Heart left ventricle (tissue), 16 donors: ENCODE results near the gene BHLHE40. TPM values are rescaled to one million over a fixed set of nuclear protein-coding genes. Genes with fewer than 3 reads are reported as not detected.

Experiments
- ATAC-seq, 4 donors: fragments of 200-7000 bp; cut with Tn5 transposase; one replicate each; pipeline ENCODE4 v1.9.1; 2020 to 2022; ENCODE audit warnings: moderate library complexity in 4 of 4, mild to moderate bottlenecking in 3 of 4, moderate number of reproducible peaks in 1 of 4
- DNase-seq, 5 donors: peaks; one replicate each; pipeline ENCODE4 v3.0.0-alpha.2; 2020
- H3K27ac ChIP-seq, 12 donors: fragments of 200-600 bp; sonication (generic) in 4 of 12; one replicate each; pipeline versions ENCODE4 v1.5.0 to v1.8.0; 2016 to 2022; ENCODE audit warnings: mild to moderate bottlenecking in 2 of 12
- H3K27me3 ChIP-seq, 9 donors: fragments of 200-600 bp; sonication (generic) in 2 of 9; one replicate each; pipeline versions ENCODE4 v1.5.1 to v1.8.0; 2016 to 2022; ENCODE audit warnings: mild to moderate bottlenecking in 3 of 9
- H3K36me3 ChIP-seq, 9 donors: fragments of 200-600 bp; sonication (generic) in 2 of 9; one replicate each; pipeline versions ENCODE4 v1.5.0 to v1.8.0; 2018 to 2022; ENCODE audit warnings: mild to moderate bottlenecking in 2 of 9
- H3K4me1 ChIP-seq, 12 donors: fragments of 200-600 bp; sonication (generic) in 4 of 12; one replicate each; pipeline versions ENCODE4 v1.5.0 to v1.8.0; 2016 to 2022; ENCODE audit warnings: mild to moderate bottlenecking in 3 of 12
- H3K4me3 ChIP-seq, 12 donors: fragments of 200-600 bp; sonication (generic) in 4 of 12; one replicate each; pipeline versions ENCODE4 v1.5.0 to v1.8.0; 2017 to 2022; ENCODE audit warnings: mild to moderate bottlenecking in 9 of 12, moderate library complexity in 4 of 12
- H3K9me3 ChIP-seq, 12 donors: fragments of 200-600 bp; sonication (generic) in 4 of 12; one replicate each; pipeline versions ENCODE4 v1.5.0 to v1.8.0; 2016 to 2022; ENCODE audit warnings: mild to moderate bottlenecking in 1 of 12
- POLR2A ChIP-seq, 2 donors: fragments of 450-650 bp; IDR thresholded peaks; one replicate each; pipeline ENCODE4 v1.6.1; 2017; ENCODE audit warnings: antibody characterized with exemption in 2 of 2, mild to moderate bottlenecking in 2 of 2, moderate library complexity in 2 of 2
- WGBS, 4 donors: extraction: QIAGEN DNeasy Blood & Tissue Kit in 2 of 4; methylation state at CpG; one replicate each; pipeline versions ENCODE4 v1.1.5 to v1.1.7; 2013 to 2018; 5-methylcytosine and 5-hydroxymethylcytosine counted together
- intact Hi-C, 10 donors: fragments of 100-400 bp; cut with DNase I; formaldehyde crosslinking; loops; one replicate each; pipeline versions ENCODE4 v1.11.1 to v1.14.2; 2022
- polyA plus RNA-seq, 2 donors: library from polyadenylated mRNA; stranded (reverse); fragments of 200-250 nt; gene quantifications; one replicate each; pipeline ENCODE4 v1.2.3, GENCODE V29; 2013
- total RNA-seq, 9 donors: library from RNA; depleted of rRNA in 2 of 9; stranded (reverse); fragments of >200 nt in 2 of 9; fragmentation: NEBNext Ultra II Directional in 3 of 9; extraction: Animal tissue kit (Norgen Biotek cat#: 25700) in 3 of 9; gene quantifications; one replicate each; pipeline versions ENCODE4 v1.1.0 to v1.2.4, GENCODE V29; 2016 to 2023
- TF ChIP-seq, protein P1 (sequence below), 12 donors: fragments of 200-600 bp; sonication (generic) in 4 of 12; IDR thresholded peaks; one replicate each; pipeline versions ENCODE4 v1.5.0 to v1.8.0; 2018 to 2022; ENCODE audit warnings: antibody characterized with exemption in 12 of 12, mild to moderate bottlenecking in 5 of 12
- donor health status: ischemic (EF 13 %, LVEDD 7.1; RV severe dilation, severe dysfunction).
- donor health status: healthy with polysubstance abuse.
- donor health status: DM: no; HTN: yes; CAD: no.
- donor health status: DM: no; HTN: no; CAD: no.
- donor health status: ischemic (EF 25% LVEDD 6.9; RV normal size, moderate dysfunction).
- donor health status: ischemic (EF 25% LVEDD 5.7; RV mildly dilated, moderate dysfunction).
- donor health status: healthy.
- donor health status: DM: yes; HTN: yes; CAD: no.
- donor health status: ischemic (EF 35%, LVEDD 5.7; RV mildly dilated, moderate dysfunction).
- donor health status: nonischemic (EF 11% LVEDD 7.7; RV severe dilation, severe dysfunction).
- donor health status: DM: yes; HTN: yes; CAD: no.
- donor health status: PGD.
- donor health status: ischemic (EF 29% LVEDD 5.4; RV normal size, mild dysfunction).
- donor health status: nonischemic (EF 23%, LVEDD 6.1; RV moderate dilation, normal function).

BHLHE40 gene
- total and polyA plus RNA-seq, 11 donors: 8.5 to 109 (median 33.8) TPM

DNA sequence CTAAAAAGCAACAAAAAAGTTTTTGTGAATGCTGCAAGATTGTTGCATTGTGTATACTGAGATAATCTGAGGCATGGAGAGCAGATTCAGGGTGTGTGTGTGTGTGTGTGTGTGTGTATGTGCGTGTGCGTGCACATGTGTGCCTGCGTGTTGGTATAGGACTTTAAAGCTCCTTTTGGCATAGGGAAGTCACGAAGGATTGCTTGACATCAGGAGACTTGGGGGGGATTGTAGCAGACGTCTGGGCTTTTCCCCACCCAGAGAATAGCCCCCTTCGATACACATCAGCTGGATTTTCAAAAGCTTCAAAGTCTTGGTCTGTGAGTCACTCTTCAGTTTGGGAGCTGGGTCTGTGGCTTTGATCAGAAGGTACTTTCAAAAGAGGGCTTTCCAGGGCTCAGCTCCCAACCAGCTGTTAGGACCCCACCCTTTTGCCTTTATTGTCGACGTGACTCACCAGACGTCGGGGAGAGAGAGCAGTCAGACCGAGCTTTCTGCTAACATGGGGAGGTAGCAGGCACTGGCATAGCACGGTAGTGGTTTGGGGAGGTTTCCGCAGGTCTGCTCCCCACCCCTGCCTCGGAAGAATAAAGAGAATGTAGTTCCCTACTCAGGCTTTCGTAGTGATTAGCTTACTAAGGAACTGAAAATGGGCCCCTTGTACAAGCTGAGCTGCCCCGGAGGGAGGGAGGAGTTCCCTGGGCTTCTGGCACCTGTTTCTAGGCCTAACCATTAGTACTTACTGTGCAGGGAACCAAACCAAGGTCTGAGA is 4.7 kb downstream of the BHLHE40 start:
- WGBS, 4 donors: 11 to 20% (median 16%) methylated on average over 16 of the region's 16 CpGs
- peaks cover 2 to 47% (median 28%) of the 10 kb centered on the region in 9 donors for H3K36me3 ChIP-seq
- TF ChIP-seq, protein P1, sequence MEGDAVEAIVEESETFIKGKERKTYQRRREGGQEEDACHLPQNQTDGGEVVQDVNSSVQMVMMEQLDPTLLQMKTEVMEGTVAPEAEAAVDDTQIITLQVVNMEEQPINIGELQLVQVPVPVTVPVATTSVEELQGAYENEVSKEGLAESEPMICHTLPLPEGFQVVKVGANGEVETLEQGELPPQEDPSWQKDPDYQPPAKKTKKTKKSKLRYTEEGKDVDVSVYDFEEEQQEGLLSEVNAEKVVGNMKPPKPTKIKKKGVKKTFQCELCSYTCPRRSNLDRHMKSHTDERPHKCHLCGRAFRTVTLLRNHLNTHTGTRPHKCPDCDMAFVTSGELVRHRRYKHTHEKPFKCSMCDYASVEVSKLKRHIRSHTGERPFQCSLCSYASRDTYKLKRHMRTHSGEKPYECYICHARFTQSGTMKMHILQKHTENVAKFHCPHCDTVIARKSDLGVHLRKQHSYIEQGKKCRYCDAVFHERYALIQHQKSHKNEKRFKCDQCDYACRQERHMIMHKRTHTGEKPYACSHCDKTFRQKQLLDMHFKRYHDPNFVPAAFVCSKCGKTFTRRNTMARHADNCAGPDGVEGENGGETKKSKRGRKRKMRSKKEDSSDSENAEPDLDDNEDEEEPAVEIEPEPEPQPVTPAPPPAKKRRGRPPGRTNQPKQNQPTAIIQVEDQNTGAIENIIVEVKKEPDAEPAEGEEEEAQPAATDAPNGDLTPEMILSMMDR (IDR thresholded peaks at IDR 0.05): no peak
- peak in 1 of 2 donors; percentile 55 for TF ChIP-seq POLR2A (IDR thresholded peaks at IDR 0.05)
- ATAC-seq (peak in 1 of 4 donors; percentile 2), DNase-seq (peak in 4 of 5 donors; percentile 45 to 85 (median 60))
- no peaks in the 10 kb centered on the region for H3K27me3 ChIP-seq
- peak overlapping the region; percentile 6 to 100 (median 92) for H3K4me3 ChIP-seq
- peaks cover 10 to 79% (median 58%) of the 10 kb centered on the region in 12 donors for H3K4me1 ChIP-seq
- H3K27ac ChIP-seq: peak overlapping the region; percentile 83 to 100 (median 100)
- intact Hi-C loops: loop anchor here in 4 of 10 donors (2.0 to 5.0 kb wide), 4 partner anchors 43 to 272 kb away; partner anchors contain the start of gene EDEM1 (in 1 of the 4)
- no peaks in the 10 kb centered on the region for H3K9me3 ChIP-seq

DNA sequence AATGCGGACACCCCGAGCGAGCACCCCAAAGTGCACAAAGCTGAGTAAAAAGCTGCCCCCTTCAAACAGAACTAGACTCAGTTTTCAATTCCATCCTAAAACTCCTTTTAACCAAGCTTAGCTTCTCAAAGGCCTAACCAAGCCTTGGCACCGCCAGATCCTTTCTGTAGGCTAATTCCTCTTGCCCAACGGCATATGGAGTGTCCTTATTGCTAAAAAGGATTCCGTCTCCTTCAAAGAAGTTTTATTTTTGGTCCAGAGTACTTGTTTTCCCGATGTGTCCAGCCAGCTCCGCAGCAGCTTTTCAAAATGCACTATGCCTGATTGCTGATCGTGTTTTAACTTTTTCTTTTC is 5.3 kb downstream of the BHLHE40 start:
- Histone ChIP-seq H3K27ac (peak overlapping the region; percentile 83 to 100 (median 100)), H3K27me3 (no peaks in the 10 kb centered on the region), H3K4me3 (peak overlapping the region; percentile 5 to 100 (median 92)), H3K4me1 (peaks cover 10 to 84% (median 64%) of the 10 kb centered on the region in 12 donors), H3K36me3 (peaks cover 2 to 47% (median 28%) of the 10 kb centered on the region in 9 donors), H3K9me3 (no peaks in the 10 kb centered on the region)
- 19 to 32% (median 26%) methylated on average over 9 of the region's 9 CpGs for WGBS, 4 donors
- ATAC-seq: no peak
- DNase-seq: no peak
- no peak for TF ChIP-seq POLR2A (IDR thresholded peaks at IDR 0.05)
- TF ChIP-seq, protein P1 (IDR thresholded peaks at IDR 0.05): no peak
- intact Hi-C loops: loop anchor here in 4 of 10 donors (2.0 to 5.0 kb wide), 4 partner anchors 42 to 272 kb away; partner anchors contain the start of gene EDEM1 (in 1 of the 4)

GRCh38 chr3:4985330-4986174 is 6.3 kb downstream of the BHLHE40 start:
- TF ChIP-seq POLR2A (IDR thresholded peaks at IDR 0.05): no peak
- TF ChIP-seq, protein P1 (IDR thresholded peaks at IDR 0.05): no peak
- Histone ChIP-seq H3K27ac (peak overlapping the region; percentile 83 to 100 (median 100)), H3K4me3 (peak overlapping the region in 8 of 12 donors; percentile 49 to 100 (median 94)), H3K9me3 (no peaks in the 10 kb centered on the region), H3K36me3 (peaks cover 0 to 47% (median 28%) of the 10 kb centered on the region in 9 donors), H3K27me3 (no peaks in the 10 kb centered on the region), H3K4me1 (peaks cover 10 to 95% (median 67%) of the 10 kb centered on the region in 12 donors)
- 35 to 53% (median 41%) methylated on average over 9 to 10 of the region's 10 CpGs for WGBS, 4 donors
- peak in 4 of 5 donors; percentile 63 to 78 (median 64) for DNase-seq
- intact Hi-C loops: loop anchor here in 6 of 10 donors (2.0 kb wide), 3 partner anchors 31 to 41 kb away; no protein-coding TSS in a partner anchor
- ATAC-seq: peak in 3 of 4 donors; percentile 8 to 37 (median 17)
